Caco-2 (cell line): ENCODE results near the gene NDUFA11. TPM values are rescaled to one million over a fixed set of nuclear protein-coding genes. Genes with fewer than 3 reads are reported as not detected.
"Not testable (repeated sequence)": the region's sequence is repeated elsewhere in the genome, so short reads cannot be mapped to it uniquely, and the experiment has no call there.

ENCODE experiments used
- BruUV-seq: library from RNA; stranded (reverse); fragments of 400-500 nt; replicated peaks from 2 replicates; lab custom pipeline; 2021; lab: Mats Ljungman, UMichigan
- CTCF ChIA-PET: fragments of 300-600 bp; sonication (Branson Sonifier 250); formaldehyde crosslinking; loops from one replicate; lab custom pipeline; 2022; ENCODE audit warnings: antibody characterized with exemption; lab: Charles Lee
- POLR2A ChIA-PET: fragments of 300-600 bp; sonication (Branson Sonifier 250); formaldehyde crosslinking; loops from one replicate; lab custom pipeline; 2022; ENCODE audit warnings: antibody characterized with exemption; lab: Charles Lee
- DNase-seq, 2 experiments: peaks; one replicate each; pipeline versions ENCODE4 v3.0.0 to v3.0.0-alpha.2; 2020 to 2022
- H3K27me3 ChIP-seq: replicated peaks from 2 replicates; pipeline ENCODE4 v1.6.0; 2011; ENCODE audit warnings: low read length; ENCODE audit not compliant: control insufficient read depth, insufficient read depth
- H3K36me3 ChIP-seq: 2 replicates; pipeline ENCODE4 v1.5.1; 2011; ENCODE audit warnings: low read length; ENCODE audit not compliant: control insufficient read depth, insufficient read depth
- H3K4me1 ChIP-seq: fragments of 250-450 bp; sonication (Bioruptor Pico); 2 replicates; pipeline ENCODE4 v1.5.1; 2020; ENCODE audit warnings: mild to moderate bottlenecking
- H3K4me3 ChIP-seq: 2 replicates; pipeline ENCODE4 v1.5.1; 2011; ENCODE audit warnings: low read depth, mild to moderate bottlenecking, control low read depth, low read length
- H3K9me3 ChIP-seq: fragments of 250-450 bp; sonication (Bioruptor Pico); 2 replicates; pipeline ENCODE4 v1.5.1; 2020; ENCODE audit warnings: mild to moderate bottlenecking, moderate library complexity
- H3K27ac Mint-ChIP-seq: one replicate; pipeline ENCODE4 v1.8.0; 2022; ENCODE audit warnings: mixed read lengths; ENCODE audit not compliant: unreplicated experiment
- H3K27me3 Mint-ChIP-seq: one replicate; pipeline ENCODE4 v1.8.0; 2022; ENCODE audit warnings: mixed read lengths; ENCODE audit not compliant: insufficient read depth, unreplicated experiment
- H3K36me3 Mint-ChIP-seq: one replicate; pipeline ENCODE4 v1.8.0; 2022; ENCODE audit warnings: mild to moderate bottlenecking, mixed read lengths; ENCODE audit not compliant: insufficient read depth, unreplicated experiment
- H3K4me1 Mint-ChIP-seq: one replicate; pipeline ENCODE4 v1.8.0; 2022; ENCODE audit warnings: low read depth, mixed read lengths; ENCODE audit not compliant: unreplicated experiment
- H3K4me3 Mint-ChIP-seq: one replicate; pipeline ENCODE4 v1.8.0; 2022; ENCODE audit warnings: mild to moderate bottlenecking, moderate library complexity, mixed read lengths; ENCODE audit not compliant: unreplicated experiment
- H3K9me3 Mint-ChIP-seq: one replicate; pipeline ENCODE4 v1.8.0; 2022; ENCODE audit warnings: mixed read lengths; ENCODE audit not compliant: unreplicated experiment
- CTCF ChIP-seq, 2 experiments: fragments of 200-600 bp in 1 of 2; IDR thresholded peaks; 1 replicate in 1 of 2; 2 replicates in 1 of 2; pipeline versions ENCODE4 v1.5.1 to v1.8.0; 2011 to 2022; ENCODE audit warnings: antibody characterized with exemption in 1 of 2, control low read depth in 1 of 2, inconsistent platforms in 1 of 2, low read depth in 1 of 2, low read length in 1 of 2, mild to moderate bottlenecking in 1 of 2, moderate library complexity in 1 of 2; ENCODE audit not compliant: insufficient read depth in 1 of 2, severe bottlenecking in 1 of 2, unreplicated experiment in 1 of 2
- intact Hi-C: fragments of 100-400 bp; cut with micrococcal nuclease; formaldehyde crosslinking; loops from one replicate; pipeline ENCODE4 v1.10.0; 2022; ENCODE audit not compliant: unreplicated experiment
- total RNA-seq: library from RNA; stranded (reverse); gene quantifications from 2 replicates; pipeline ENCODE4 v1.2.3, GENCODE V29; 2022

Gene NDUFA11
- total RNA-seq, 1 experiment from 2014 or later = 272 TPM

GRCh38 chr19:5877427-5877826 is 26.2 kb downstream of the NDUFA11 start:
- H3K4me3 ChIP-seq = no peak overlapping the region
- peaks cover 51% of the 10 kb centered on the region for H3K4me1 ChIP-seq
- ChIA-PET CTCF (no interaction called here), POLR2A (no interaction called here)
- intact Hi-C loops = no loop called here
- no peaks in the 10 kb centered on the region for H3K27me3 ChIP-seq
- H3K36me3 ChIP-seq = no peaks in the 10 kb centered on the region
- Mint-ChIP-seq H3K27ac (no peak overlapping the region), H3K36me3 (no peaks in the 10 kb centered on the region), H3K4me3 (no peak overlapping the region), H3K27me3 (no peaks in the 10 kb centered on the region), H3K4me1 (no peaks in the 10 kb centered on the region), H3K9me3 (no peaks in the 10 kb centered on the region)
- BruUV-seq = no TSS peak
- no peak for TF ChIP-seq CTCF (IDR thresholded peaks at IDR 0.05; ENCODE audit: insufficient read depth in 1 of 2, low read depth in 1 of 2, low read length in 1 of 2, severe bottlenecking in 1 of 2, unreplicated experiment in 1 of 2)
- DNase-seq = no peak
- H3K9me3 ChIP-seq = no peaks in the 10 kb centered on the region

- intact Hi-C loops, BruUV-seq: not testable (repeated sequence)
Measured at GRCh38 chr19:5874496-5874895, 29.1 kb downstream of the NDUFA11 start.

GRCh38 chr19:5873617-5874199 is 29.9 kb downstream of the NDUFA11 start:
- ChIA-PET CTCF (no interaction called here), POLR2A (no interaction called here)
- H3K4me3 Mint-ChIP-seq = no peak overlapping the region
- no peaks in the 10 kb centered on the region for H3K27me3 Mint-ChIP-seq
- H3K27me3 ChIP-seq = no peaks in the 10 kb centered on the region
- no TSS peak for BruUV-seq
- no peak for TF ChIP-seq CTCF (IDR thresholded peaks at IDR 0.05; ENCODE audit: insufficient read depth in 1 of 2, low read depth in 1 of 2, low read length in 1 of 2, severe bottlenecking in 1 of 2, unreplicated experiment in 1 of 2)
- peaks cover 6% of the 10 kb centered on the region for H3K4me1 Mint-ChIP-seq
- no peaks in the 10 kb centered on the region for H3K9me3 Mint-ChIP-seq
- no peak overlapping the region for H3K4me3 ChIP-seq
- H3K36me3 ChIP-seq = no peaks in the 10 kb centered on the region
- no peak for DNase-seq
- no peaks in the 10 kb centered on the region for H3K9me3 ChIP-seq
- H3K36me3 Mint-ChIP-seq = peaks cover 7% of the 10 kb centered on the region
- no peak overlapping the region for H3K27ac Mint-ChIP-seq
- peaks cover 29% of the 10 kb centered on the region for H3K4me1 ChIP-seq
- intact Hi-C loops = no loop called here

More at GRCh38 chr19:5874496-5874895, 29.1 kb downstream of the NDUFA11 start:
- H3K4me1 Mint-ChIP-seq, H3K36me3 Mint-ChIP-seq, DNase-seq, POLR2A ChIA-PET, H3K4me3 ChIP-seq, H3K27ac Mint-ChIP-seq, H3K36me3 ChIP-seq, H3K27me3 Mint-ChIP-seq, H3K9me3 Mint-ChIP-seq, H3K9me3 ChIP-seq, CTCF ChIA-PET, H3K4me3 Mint-ChIP-seq, H3K27me3 ChIP-seq: not testable (repeated sequence)
- H3K4me1 ChIP-seq = peaks cover 35% of the 10 kb centered on the region
